ENCODE data around the gene PRICKLE3.
"Not testable (repeated sequence)": the region's sequence is repeated elsewhere in the genome, so short reads cannot be mapped to it uniquely, and the experiment has no call there.

Gene PRICKLE3

GRCh38 chrX:49129427-49129826, 56.7 kb downstream of the PRICKLE3 start:
- peak; percentile 1 for DNase-seq (ENCODE audit: low read depth)
- no peak overlapping the region for H3K4me3 ChIP-seq (ENCODE audit: low read length)
- TF ChIP-seq CTCF (IDR thresholded peaks at IDR 0.05; ENCODE audit: insufficient read depth, low read depth, low read length, missing control alignments): no peak

GRCh38 chrX:49127742-49128258, 58.4 kb downstream of the PRICKLE3 start:
- DNase-seq (ENCODE audit: low read depth); H3K4me3 ChIP-seq (ENCODE audit: low read length): not testable (repeated sequence)
